H1 (cell line): ENCODE results near the gene MACF1. TPM values are rescaled to one million over a fixed set of nuclear protein-coding genes. Genes with fewer than 3 reads are reported as not detected.

Source experiments
- CTCF ChIA-PET: fragments of 300-600 bp; sonication (Branson Sonifier 250); formaldehyde crosslinking; loops from one replicate; lab custom pipeline; 2021; ENCODE audit not compliant: partially characterized antibody; lab: Charles Lee
- POLR2A ChIA-PET: fragments of 300-600 bp; sonication (Branson Sonifier 250); formaldehyde crosslinking; loops from one replicate; lab custom pipeline; 2021; ENCODE audit warnings: inconsistent platforms; ENCODE audit not compliant: partially characterized antibody; lab: Charles Lee
- DNase-seq, 2 experiments: peaks; one replicate each; pipeline versions ENCODE4 v3.0.0 to v3.0.0-alpha.2; 2010 to 2022; ENCODE audit warnings: low spot score in 2 of 2, low read depth in 1 of 2, mixed read lengths in 1 of 2
- FAIRE-seq: peaks from 2 replicates; lab custom pipeline; 2011; peaks lifted over from hg19 to GRCh38; lab: Jason Lieb, UNC
- H2AFZ ChIP-seq: 2 replicates; pipeline ENCODE4 v1.8.1; 2012; ENCODE audit warnings: low read length, inconsistent platforms
- H2AK5ac ChIP-seq: 2 replicates; pipeline ENCODE4 v1.6.1; 2013; ENCODE audit warnings: low read depth, low read length
- H2BK120ac ChIP-seq: replicated peaks from 2 replicates; pipeline ENCODE3; 2013; ENCODE audit warnings: low read depth, low read length, inconsistent platforms
- H2BK12ac ChIP-seq: 2 replicates; pipeline ENCODE4 v1.6.1; 2013; ENCODE audit warnings: low read depth, low read length
- H2BK15ac ChIP-seq: 2 replicates; pipeline ENCODE4 v1.6.1; 2013; ENCODE audit warnings: low read length
- H2BK20ac ChIP-seq: 2 replicates; pipeline ENCODE4 v1.6.1; 2013; ENCODE audit warnings: low read length
- H2BK5ac ChIP-seq: 2 replicates; pipeline ENCODE4 v1.6.1; 2013; ENCODE audit warnings: low read depth, low read length
- H3K14ac ChIP-seq: 2 replicates; pipeline ENCODE4 v1.6.1; 2013; ENCODE audit warnings: inconsistent platforms; ENCODE audit not compliant: insufficient read length
- H3K18ac ChIP-seq: 2 replicates; pipeline ENCODE4 v1.6.1; 2013; ENCODE audit warnings: low read length; ENCODE audit errors: extremely low read depth
- H3K23ac ChIP-seq: 2 replicates; pipeline ENCODE4 v1.6.1; 2013; ENCODE audit warnings: inconsistent platforms; ENCODE audit not compliant: insufficient read length
- H3K23me2 ChIP-seq: 2 replicates; pipeline ENCODE4 v1.6.1; 2013; ENCODE audit warnings: low read depth, low read length
- H3K27ac ChIP-seq: 2 replicates; pipeline ENCODE4 v1.6.1; 2011; ENCODE audit warnings: low read depth, low read length, inconsistent platforms
- H3K27me3 ChIP-seq, 4 experiments: replicated peaks in 1 of 4; 1 replicate in 1 of 4; 2 replicates in 3 of 4; pipeline versions ENCODE4 v1.6.1 to v1.8.1; 2011 to 2013; ENCODE audit warnings: low read length in 3 of 4, mild to moderate bottlenecking in 3 of 4, inconsistent platforms in 2 of 4, mixed read lengths in 2 of 4, moderate library complexity in 1 of 4; ENCODE audit not compliant: control insufficient read depth in 3 of 4, insufficient read depth in 3 of 4; ENCODE audit errors: extremely low read depth in 1 of 4
- H3K36me3 ChIP-seq, 4 experiments: 2 replicates each; pipeline versions ENCODE4 v1.6.1 to v1.8.1; 2011 to 2013; ENCODE audit warnings: mild to moderate bottlenecking in 4 of 4, low read length in 3 of 4, moderate library complexity in 2 of 4, control low read depth in 1 of 4, inconsistent platforms in 1 of 4; ENCODE audit not compliant: insufficient read depth in 4 of 4, control insufficient read depth in 2 of 4
- H3K4ac ChIP-seq: replicated peaks from 2 replicates; pipeline ENCODE3; 2013; ENCODE audit warnings: low read length, low read depth, mixed read lengths, inconsistent platforms; ENCODE audit not compliant: insufficient read length
- H3K4me1 ChIP-seq, 4 experiments: replicated peaks in 1 of 4; 1 replicate in 1 of 4; 2 replicates in 3 of 4; pipeline versions ENCODE4 v1.6.1 to v1.8.1; 2011 to 2013; ENCODE audit warnings: low read length in 3 of 4, inconsistent platforms in 2 of 4, mixed read lengths in 1 of 4; ENCODE audit not compliant: insufficient read depth in 4 of 4, control insufficient read depth in 3 of 4
- H3K4me2 ChIP-seq, 2 experiments: 2 replicates each; pipeline versions ENCODE4 v1.6.1 to v1.8.1; 2011 to 2013; ENCODE audit warnings: low read depth in 2 of 2, low read length in 2 of 2, control low read depth in 1 of 2, inconsistent platforms in 1 of 2, mild to moderate bottlenecking in 1 of 2; ENCODE audit not compliant: insufficient read depth in 1 of 2
- H3K4me3 ChIP-seq, 4 experiments: fragments of 200-600, 300-600 bp in 1 of 4; sonication (generic), shearing (Covaris generic), sonication (Bioruptor Twin) in 1 of 4; 2 replicates each; pipeline versions ENCODE4 v1.5.1 to v1.8.1; 2011 to 2016; ENCODE audit warnings: low read length in 4 of 4, low read depth in 3 of 4, control low read depth in 2 of 4, inconsistent platforms in 2 of 4, mild to moderate bottlenecking in 2 of 4, mixed read lengths in 1 of 4, moderate library complexity in 1 of 4; ENCODE audit not compliant: insufficient read depth in 2 of 4; ENCODE audit errors: extremely low read depth in 1 of 4
- H3K56ac ChIP-seq: replicated peaks from 2 replicates; pipeline ENCODE3; 2013; ENCODE audit warnings: low read depth, mild to moderate bottlenecking, mixed read lengths, low read length, inconsistent platforms; ENCODE audit not compliant: insufficient read length
- H3K79me1 ChIP-seq: 2 replicates; pipeline ENCODE4 v1.6.1; 2013; ENCODE audit warnings: low read depth, low read length, control low read depth
- H3K79me2 ChIP-seq, 2 experiments: 2 replicates each; pipeline versions ENCODE4 v1.6.1 to v1.8.1; 2012 to 2013; ENCODE audit warnings: low read length in 2 of 2, mild to moderate bottlenecking in 2 of 2, inconsistent platforms in 1 of 2; ENCODE audit not compliant: insufficient read depth in 2 of 2, control insufficient read depth in 1 of 2
- H3K9ac ChIP-seq, 4 experiments: replicated peaks in 1 of 4; 1 replicate in 1 of 4; 2 replicates in 3 of 4; pipeline versions ENCODE4 v1.6.1 to v1.8.1; 2011 to 2013; ENCODE audit warnings: low read depth in 3 of 4, low read length in 3 of 4, control low read depth in 2 of 4, mild to moderate bottlenecking in 2 of 4, moderate library complexity in 2 of 4, inconsistent platforms in 1 of 4; ENCODE audit errors: extremely low read depth in 1 of 4
- H3K9me3 ChIP-seq, 2 experiments: 2 replicates each; pipeline versions ENCODE4 v1.6.1 to v1.8.1; 2012 to 2013; ENCODE audit warnings: mild to moderate bottlenecking in 2 of 2, moderate library complexity in 2 of 2, control low read depth in 1 of 2, inconsistent platforms in 1 of 2, low read depth in 1 of 2, low read length in 1 of 2, mixed read lengths in 1 of 2; ENCODE audit not compliant: insufficient read depth in 2 of 2
- H4K20me1 ChIP-seq, 2 experiments: replicated peaks in 1 of 2; 2 replicates each; pipeline versions ENCODE3 to v1.8.1; 2011 to 2013; ENCODE audit warnings: inconsistent platforms in 2 of 2, low read length in 2 of 2, mild to moderate bottlenecking in 1 of 2; ENCODE audit not compliant: insufficient read depth in 2 of 2, control insufficient read depth in 1 of 2
- H4K5ac ChIP-seq: 2 replicates; pipeline ENCODE4 v1.6.1; 2013; ENCODE audit warnings: low read length, low read depth, mixed read lengths, inconsistent platforms; ENCODE audit not compliant: insufficient read length
- H4K8ac ChIP-seq: 2 replicates; pipeline ENCODE4 v1.8.0; 2013; ENCODE audit warnings: mild to moderate bottlenecking, moderate library complexity, low read length, inconsistent platforms; ENCODE audit not compliant: insufficient read depth; ENCODE audit errors: extremely low read depth
- H4K91ac ChIP-seq: replicated peaks from 2 replicates; pipeline ENCODE3; 2013; ENCODE audit warnings: low read length, mixed read lengths, inconsistent platforms; ENCODE audit not compliant: insufficient read length
- CTCF ChIP-seq, 3 experiments: IDR thresholded peaks; 1 replicate in 2 of 3; 2 replicates in 1 of 3; pipeline versions ENCODE4 v1.5.1 to v1.6.1; 2011; ENCODE audit warnings: low read length in 3 of 3, mild to moderate bottlenecking in 3 of 3, inconsistent platforms in 2 of 3, low read depth in 1 of 3, moderate library complexity in 1 of 3; ENCODE audit not compliant: insufficient read depth in 1 of 3; ENCODE audit errors: control extremely low read depth in 1 of 3
- SIX5 ChIP-seq: IDR thresholded peaks from 2 replicates; pipeline ENCODE4 v1.6.1; 2011; ENCODE audit warnings: mild to moderate bottlenecking, low read depth, low read length
- TBP ChIP-seq: IDR thresholded peaks from 2 replicates; pipeline ENCODE4 v1.6.1; 2011; ENCODE audit warnings: low read depth, low read length, improper control_type of control experiment
- WGBS, 2 experiments: shearing (Covaris generic) in 1 of 2; methylation state at CpG; one replicate each; pipeline versions ENCODE4 v1.1.6 to v1.1.7; 2013 to 2015; ENCODE audit warnings: low lambda C conversion rate in 2 of 2, mixed read lengths in 2 of 2, inconsistent platforms in 1 of 2, low coverage in 1 of 2, missing lambda C conversion rate in 1 of 2; ENCODE audit not compliant: insufficient replicate concordance in 2 of 2, insufficient coverage in 1 of 2, insufficient read length in 1 of 2; ENCODE audit errors: extremely low coverage in 1 of 2, missing lambda C conversion rate in 1 of 2; 5-methylcytosine and 5-hydroxymethylcytosine counted together
- polyA plus RNA-seq, 7 experiments: library from polyadenylated mRNA; depleted of rRNA in 3 of 7; stranded (reverse) in 5 of 7; unstranded in 2 of 7; fragments of >200 nt in 5 of 7; fragments of 200-250 nt in 2 of 7; gene quantifications; 1 replicate in 5 of 7; 2 replicates in 1 of 7; 4 replicates in 1 of 7; pipeline versions ENCODE4 v1.2.1 to v1.2.3, GENCODE V29; 2011 to 2013; ENCODE audit warnings: missing spikeins in 2 of 7, mixed read lengths in 2 of 7
- total RNA-seq: library from RNA; stranded (reverse); fragmentation: NEBNext Ultra II Directional; extraction: Animal tissue kit (Norgen Biotek cat#: 25700); gene quantifications from 2 replicates; pipeline ENCODE4 v1.2.1, GENCODE V29; 2021

MACF1 gene
- total and polyA plus RNA-seq, 2 of the 8 experiments (the other 6 are each of a cell fraction or from before 2014, with no cell fraction given): 59.8 to 285 TPM

DNA sequence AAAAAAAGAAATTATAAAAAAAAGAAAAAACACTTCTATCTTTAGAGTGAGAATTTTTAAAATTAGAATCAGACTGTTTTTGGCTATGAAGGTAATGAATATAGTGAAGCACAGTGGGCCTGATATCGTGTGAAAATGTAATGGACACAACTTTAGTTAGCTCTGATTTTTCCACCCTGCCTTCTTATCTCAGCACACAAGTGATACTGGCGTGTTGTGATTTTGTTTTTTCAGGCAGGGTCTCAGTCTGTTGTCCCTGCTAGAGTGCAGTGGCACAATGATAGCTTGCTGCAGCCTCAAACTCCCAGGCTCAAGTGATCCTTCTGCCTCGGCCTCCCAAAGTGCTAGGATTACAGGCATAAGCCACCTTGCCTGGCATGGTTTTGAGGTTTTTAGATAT lies 22.3 kb downstream of the MACF1 start:
- H4K20me1 ChIP-seq: peaks cover 0 to 3% of the 10 kb centered on the region in 2 experiments
- no peak for TF ChIP-seq TBP
- no peak for TF ChIP-seq CTCF (IDR thresholded peaks at IDR 0.05; ENCODE audit: control extremely low read depth in 1 of 3, insufficient read depth in 1 of 3, low read depth in 1 of 3, low read length in 3 of 3)
- no peak for TF ChIP-seq SIX5

More for the DNA sequence above, 22.3 kb downstream of the MACF1 start:
- no peak overlapping the region for H4K5ac ChIP-seq
- FAIRE-seq (no peak), DNase-seq (no peak)
- WGBS, 2 experiments: 89% methylated on average over 3 of the region's 3 CpGs; no CpG with 5 or more reads in 1 of the 2 experiments
- H3K27ac ChIP-seq: no peak overlapping the region
- H3K79me1 ChIP-seq: peaks cover 9% of the 10 kb centered on the region
- H2AFZ ChIP-seq: no peak overlapping the region
- no peak overlapping the region for H3K4ac ChIP-seq
- no peak overlapping the region for H4K8ac ChIP-seq
- H2BK15ac ChIP-seq: no peak overlapping the region
- H3K23me2 ChIP-seq: peaks cover 3% of the 10 kb centered on the region; the same call in 1 of the 2 replicates
- POLR2A ChIA-PET: interaction anchor here (1.7 kb wide), 2 partner anchors 12 to 22 kb away, joined by 5 to 7 read pairs; partner anchors contain the start of gene MACF1
- H3K18ac ChIP-seq: no peak overlapping the region
- H2BK120ac ChIP-seq: no peak overlapping the region
- no peak overlapping the region for H3K14ac ChIP-seq
- H3K9ac ChIP-seq: no peak overlapping the region
- no peak overlapping the region for H2BK12ac ChIP-seq
- H2AK5ac ChIP-seq: no peak overlapping the region
- H3K79me2 ChIP-seq: peaks cover 4 to 80% of the 10 kb centered on the region in 2 experiments; a peak in 3 of 4 replicates
- H3K4me1 ChIP-seq: peaks cover 6 to 27% (median 18%) of the 10 kb centered on the region in 4 experiments
- no peaks in the 10 kb centered on the region for H3K27me3 ChIP-seq
- no peak overlapping the region for H3K56ac ChIP-seq
- H3K36me3 ChIP-seq: peaks cover 0 to 3% (median 0%) of the 10 kb centered on the region in 4 experiments; a peak in 1 of 8 replicates
- H2BK20ac ChIP-seq: no peak overlapping the region
- no peak overlapping the region for H2BK5ac ChIP-seq
- H3K4me2 ChIP-seq: no peak overlapping the region
- H3K4me3 ChIP-seq: no peak overlapping the region
- CTCF ChIA-PET: interaction anchor here (0.6 to 3.2 kb wide), 15 partner anchors 11 to 128 kb away, joined by 3 to 17 read pairs (median 4); no protein-coding TSS in a partner anchor
- H3K23ac ChIP-seq: no peak overlapping the region
- H4K91ac ChIP-seq: no peak overlapping the region
- no peaks in the 10 kb centered on the region for H3K9me3 ChIP-seq
